Measurements from ENCODE around the gene SERPINI1.

The SERPINI1 gene

GRCh38 chr3:167854846-167855245, 119.3 kb downstream of the SERPINI1 start:
- no peak for DNase-seq

GRCh38 chr3:167855306-167855705, 119.8 kb downstream of the SERPINI1 start:
- no peak for DNase-seq

DNA sequence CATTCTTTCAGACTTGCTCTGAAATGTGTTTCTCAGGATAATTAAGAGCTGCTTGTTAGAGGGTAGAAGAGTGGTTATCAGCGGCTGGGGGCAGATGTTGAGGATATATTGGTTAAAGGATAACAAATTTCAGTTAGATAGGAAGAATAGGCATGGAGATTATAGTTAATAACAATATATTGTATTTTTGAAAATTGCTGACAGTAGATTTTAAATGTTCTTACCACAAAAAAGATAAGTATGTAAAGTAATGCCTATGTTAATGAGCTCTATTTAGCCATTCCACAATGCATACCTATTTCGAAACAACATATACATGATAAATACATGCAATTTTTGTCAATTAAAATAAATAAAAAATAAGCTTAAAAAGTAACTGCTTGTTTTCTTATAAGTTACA, 123.3 kb downstream of the SERPINI1 start:
- DNase-seq, result no peak

DNA sequence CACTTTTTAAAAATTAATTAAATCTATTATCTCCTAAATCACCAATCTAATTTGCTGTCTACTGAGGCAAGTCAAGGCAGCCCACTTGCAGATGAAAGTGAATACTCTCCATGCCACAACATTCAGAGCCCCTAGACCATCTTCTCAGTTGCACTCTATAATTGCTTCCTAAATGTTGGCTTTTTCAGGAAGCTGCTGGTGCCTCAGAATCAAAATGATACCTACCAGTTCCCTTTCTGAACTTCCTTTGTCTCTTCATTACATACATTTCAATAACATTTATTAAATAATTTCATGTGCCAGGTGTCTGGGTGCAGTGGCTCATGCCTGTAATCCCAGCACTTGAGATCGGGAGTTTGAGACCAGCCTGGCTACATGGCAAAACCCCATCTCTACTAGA, 124.1 kb downstream of the SERPINI1 start:
- DNase-seq, result peak; percentile 18 to 49 (median 47)

GRCh38 chr3:167861649-167862048, 126.1 kb downstream of the SERPINI1 start:
- DNase-seq, result peak; percentile 76 to 94 (median 90)

DNA sequence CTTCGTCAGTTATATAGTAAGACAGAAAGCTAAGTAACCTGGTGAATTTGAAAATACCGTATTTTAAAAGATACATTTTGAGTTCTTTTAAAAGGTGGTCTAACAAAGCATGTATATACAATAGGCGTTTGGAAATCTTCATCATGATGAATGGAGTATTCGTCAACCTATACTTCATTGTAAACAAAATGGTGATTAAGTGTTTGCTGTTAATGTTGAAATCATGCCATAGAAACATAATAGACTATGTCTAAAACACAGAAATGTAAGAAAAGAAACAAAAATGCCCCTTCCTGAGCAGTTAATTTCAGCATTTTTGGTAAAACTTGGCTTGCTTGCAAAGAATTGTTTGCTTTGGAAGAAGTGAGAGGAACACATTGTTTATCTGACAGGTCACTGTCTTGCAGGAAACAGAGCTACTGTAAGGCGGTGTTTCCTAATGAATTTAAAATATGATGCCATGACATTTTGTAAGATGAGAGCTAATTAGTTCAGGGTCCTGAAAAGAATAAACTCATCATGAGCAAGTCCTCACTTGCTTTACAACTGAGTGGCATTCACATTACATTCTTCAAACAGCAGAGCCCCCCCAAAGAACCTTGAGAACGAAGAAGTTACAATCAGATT, 126.7 kb downstream of the SERPINI1 start:
- peak in 2 of 3 donors; percentile 46 to 55 for DNase-seq

GRCh38 chr3:167863811-167864551, 128.5 kb downstream of the SERPINI1 start:
- DNase-seq, result no peak

- DNase-seq, result peak; percentile 28 to 41 (median 41)
These were observed 129.0 kb downstream of the SERPINI1 start for GRCh38 chr3:167864552-167864874.

DNA sequence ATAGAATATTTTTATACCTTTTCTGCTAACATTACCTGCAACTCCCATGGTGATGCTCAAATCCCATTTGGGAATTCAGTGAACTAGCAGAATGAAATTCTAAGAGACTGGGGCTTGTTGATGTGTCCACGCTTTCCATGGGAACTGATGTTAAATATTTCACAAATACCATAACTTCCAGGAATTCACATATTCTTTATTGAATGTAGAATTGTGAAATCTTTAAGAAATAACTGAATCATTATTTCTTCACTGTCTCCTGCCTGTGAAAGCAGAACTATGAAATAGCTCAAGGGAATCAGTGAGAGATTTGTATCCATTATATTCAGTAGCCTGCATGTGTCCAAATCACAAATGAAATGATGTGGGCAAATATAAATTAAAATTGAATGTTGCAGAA, 130.8 kb downstream of the SERPINI1 start:
- peak; percentile 40 to 88 (median 87) for DNase-seq

DNA sequence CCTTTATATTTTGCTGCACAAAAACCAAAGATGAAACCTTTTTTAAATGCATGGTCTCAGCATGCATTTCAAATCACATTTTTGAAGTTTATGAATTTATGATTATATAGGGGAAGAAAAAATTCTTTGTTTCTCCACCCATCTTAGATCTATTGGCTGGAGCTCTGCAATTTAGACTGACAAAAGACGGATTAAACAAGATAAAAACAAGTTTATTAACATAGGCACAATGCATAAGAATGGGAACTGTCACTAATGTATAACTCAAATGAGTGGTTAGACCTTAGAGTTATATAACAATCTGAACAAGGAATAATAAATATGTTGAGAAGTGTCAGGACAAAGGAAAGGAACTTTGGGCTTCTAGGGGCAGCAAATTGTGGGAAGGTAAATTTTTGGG, 132.5 kb downstream of the SERPINI1 start:
- DNase-seq, result no peak

GRCh38 chr3:167870181-167870580, 134.7 kb downstream of the SERPINI1 start:
- DNase-seq, result no peak

DNA sequence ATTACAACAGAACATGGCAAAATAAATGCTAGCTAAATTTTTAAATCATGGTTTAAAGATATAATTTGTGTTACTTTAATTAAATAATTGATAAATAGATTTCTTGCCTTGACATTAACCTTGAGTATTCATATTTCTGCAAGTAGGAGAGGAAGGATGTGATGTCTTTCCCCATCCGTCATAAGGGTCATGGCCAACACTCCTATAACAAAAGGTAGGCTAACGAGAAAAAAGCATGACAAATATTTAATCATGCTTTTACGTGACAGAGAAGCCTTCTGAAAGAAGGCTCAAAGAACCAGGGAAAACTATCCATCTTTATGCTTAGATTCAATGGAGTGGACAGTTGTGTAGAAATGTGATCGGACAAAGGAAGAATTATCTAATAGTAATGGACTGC, 135.2 kb downstream of the SERPINI1 start:
- DNase-seq, result no peak

DNA sequence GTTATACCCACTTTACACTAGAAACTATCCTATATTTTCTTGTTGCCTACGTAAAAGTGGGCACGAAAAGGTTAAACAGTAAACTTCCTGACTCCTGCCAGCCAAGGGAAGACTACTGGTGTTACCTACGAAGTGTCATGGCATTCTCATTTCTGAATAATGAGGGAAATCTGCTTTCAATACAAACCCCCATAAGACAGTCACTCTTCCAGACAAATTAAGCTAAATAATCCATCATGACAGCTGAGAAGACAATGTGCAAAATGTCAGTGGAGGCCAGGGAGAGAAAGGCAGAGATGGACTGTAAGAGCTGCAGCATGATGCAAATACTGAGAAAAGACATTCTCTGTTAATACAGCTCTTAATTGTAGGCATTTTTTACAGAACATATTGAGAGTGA, 136.5 kb downstream of the SERPINI1 start:
- no peak for DNase-seq

- peak in 2 of 3 donors; percentile 34 to 37 for DNase-seq
These were observed 137.4 kb downstream of the SERPINI1 start for GRCh38 chr3:167872941-167873340.

GRCh38 chr3:167874671-167875372, 139.3 kb downstream of the SERPINI1 start:
- peak; percentile 43 to 52 (median 51) for DNase-seq
